HG02943 (cell line): ENCODE results near the gene COL5A1.

Experiments
- ATAC-seq: cut with Tn5 transposase; IDR thresholded peaks from one replicate; pipeline ENCODE4 v1.9.1; 2021; ENCODE audit warnings: mild to moderate bottlenecking, low read depth, moderate library complexity; ENCODE audit not compliant: unreplicated experiment

The COL5A1 gene

DNA sequence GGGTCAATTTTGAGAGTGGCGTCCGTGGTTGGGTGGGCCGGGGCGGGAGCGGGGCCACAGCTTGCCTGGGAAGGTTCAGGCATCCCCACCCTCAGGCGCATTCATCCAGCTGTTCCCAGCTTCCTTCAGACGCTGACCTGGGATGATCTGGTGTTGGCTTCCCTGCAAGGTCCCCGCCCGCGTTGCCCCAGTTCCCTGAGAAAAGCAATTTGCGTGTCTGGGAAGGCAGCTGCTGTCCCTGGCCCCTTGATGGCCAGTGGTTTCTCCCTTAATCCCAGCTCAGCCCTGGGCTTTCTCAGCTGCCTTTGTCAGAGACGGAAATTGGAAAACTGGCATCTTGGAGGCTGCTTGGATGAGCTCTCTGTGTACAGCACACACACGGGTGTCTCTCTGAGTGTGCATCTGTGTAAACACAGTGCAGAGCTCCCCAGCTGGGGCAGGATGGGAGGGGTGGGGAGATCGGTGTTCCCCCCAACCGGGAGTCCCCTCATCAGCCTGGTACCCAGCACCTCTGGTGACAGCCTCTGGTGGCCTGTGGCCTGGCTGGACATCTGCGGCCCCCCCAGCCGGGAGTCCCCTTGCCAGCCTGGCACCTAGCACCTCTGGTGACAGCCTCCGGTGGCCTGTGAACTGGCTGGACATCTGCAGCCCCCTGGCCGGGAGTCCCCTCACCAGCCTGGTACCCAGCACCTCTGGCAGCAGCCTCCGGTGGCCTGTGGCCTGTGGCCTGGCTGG, 94.0 kb downstream of the COL5A1 start:
- no peak for ATAC-seq

GRCh38 chr9:134736791-134737497, 95.3 kb downstream of the COL5A1 start:
- ATAC-seq, result no peak

GRCh38 chr9:134737842-134738580, 96.4 kb downstream of the COL5A1 start:
- no peak for ATAC-seq

DNA sequence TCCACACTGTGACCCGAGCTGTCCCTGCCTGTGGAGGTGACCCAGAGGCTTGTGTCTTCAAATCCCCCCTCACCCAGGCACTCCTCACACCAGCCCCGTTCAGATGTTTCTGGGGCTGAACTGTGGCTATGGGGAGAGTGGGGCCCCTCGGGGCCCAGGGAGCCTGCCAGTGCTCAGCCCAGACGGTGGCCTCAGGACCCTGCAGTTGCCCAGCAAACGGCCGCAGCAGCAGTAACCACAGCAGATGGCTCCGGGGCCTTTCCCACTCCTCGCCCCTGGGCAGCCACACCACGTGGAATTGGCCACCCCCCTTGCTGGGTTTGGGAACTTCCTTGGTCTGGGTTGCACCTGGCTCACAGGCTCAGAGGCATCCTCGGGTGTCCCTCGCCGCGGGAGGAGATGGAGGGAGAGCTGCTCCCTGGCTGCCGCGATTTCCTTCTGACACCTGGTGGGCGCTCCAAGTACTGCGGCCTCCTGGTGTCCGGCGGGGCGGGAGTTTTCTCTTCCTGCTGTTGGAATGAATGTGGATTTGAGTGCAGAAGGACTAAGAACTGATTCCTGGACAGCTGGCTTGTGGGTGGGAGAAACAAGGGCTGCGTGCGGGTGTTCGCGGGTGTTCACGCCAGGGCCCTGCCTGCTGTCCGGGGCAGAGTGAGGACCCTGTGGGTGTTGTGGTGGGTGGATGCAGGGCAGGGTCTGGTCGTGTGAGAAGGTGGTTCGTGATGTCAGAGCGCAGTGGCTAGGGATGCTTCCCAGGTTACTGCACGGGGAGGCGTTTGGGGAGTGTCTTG, 97.5 kb downstream of the COL5A1 start:
- ATAC-seq, result no peak

GRCh38 chr9:134739660-134739968, 98.0 kb downstream of the COL5A1 start:
- no peak for ATAC-seq

GRCh38 chr9:134740071-134740470, 98.5 kb downstream of the COL5A1 start:
- ATAC-seq, result no peak

DNA sequence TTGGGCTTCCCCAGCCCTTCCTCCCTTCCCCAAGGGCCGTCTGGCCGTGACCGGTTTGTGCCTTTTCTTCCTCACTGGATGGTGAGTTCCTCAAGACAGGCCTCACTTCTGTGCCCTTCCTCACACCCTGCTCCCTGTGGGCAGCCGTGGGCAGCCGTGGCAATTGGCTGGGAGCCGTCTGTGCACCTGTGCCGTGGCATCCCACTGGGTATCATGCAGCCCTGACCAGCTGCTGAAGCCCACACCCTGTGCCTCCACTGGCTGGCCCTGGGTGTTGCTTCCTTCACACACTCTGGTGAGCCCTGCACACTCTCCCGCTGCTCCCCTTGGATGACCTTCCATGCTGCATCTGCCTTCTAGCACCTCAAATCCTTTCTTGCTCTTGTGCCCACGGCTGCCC, 100.2 kb downstream of the COL5A1 start:
- no peak for ATAC-seq

DNA sequence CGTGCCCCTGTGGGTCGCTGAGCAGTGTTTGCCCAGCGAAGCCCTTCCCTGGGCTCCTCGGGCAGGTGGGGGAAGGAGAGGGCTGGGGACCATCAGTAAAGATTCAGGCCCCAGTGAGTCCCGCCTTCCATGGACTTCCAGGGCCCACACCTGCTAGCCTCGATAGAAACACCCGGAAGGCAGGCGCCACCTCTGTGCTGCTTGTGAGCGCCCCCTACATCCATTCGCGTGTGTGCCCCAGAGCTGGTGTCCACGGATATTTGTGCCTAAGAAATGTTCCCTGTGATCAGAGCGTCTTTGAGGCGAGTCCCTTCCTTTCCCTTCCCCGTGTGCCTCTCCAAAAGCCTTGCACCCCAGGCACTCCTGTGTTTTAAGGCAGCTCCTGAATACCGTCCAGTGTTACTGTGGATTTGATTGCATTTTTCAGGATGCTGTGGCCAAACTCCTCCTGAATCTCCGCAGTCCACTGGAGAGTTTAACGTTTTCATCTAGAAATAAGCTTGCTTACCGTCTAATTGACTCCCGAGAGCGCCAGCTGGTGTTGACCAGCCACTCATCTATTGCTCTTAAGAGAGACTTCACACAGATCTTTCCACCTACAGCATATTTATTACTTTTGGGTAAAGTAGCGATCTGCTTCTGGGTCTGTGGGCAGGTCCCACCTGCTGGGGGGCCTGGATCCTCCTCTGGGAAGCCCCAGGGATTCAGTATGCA, 101.4 kb downstream of the COL5A1 start:
- ATAC-seq, result no peak

DNA sequence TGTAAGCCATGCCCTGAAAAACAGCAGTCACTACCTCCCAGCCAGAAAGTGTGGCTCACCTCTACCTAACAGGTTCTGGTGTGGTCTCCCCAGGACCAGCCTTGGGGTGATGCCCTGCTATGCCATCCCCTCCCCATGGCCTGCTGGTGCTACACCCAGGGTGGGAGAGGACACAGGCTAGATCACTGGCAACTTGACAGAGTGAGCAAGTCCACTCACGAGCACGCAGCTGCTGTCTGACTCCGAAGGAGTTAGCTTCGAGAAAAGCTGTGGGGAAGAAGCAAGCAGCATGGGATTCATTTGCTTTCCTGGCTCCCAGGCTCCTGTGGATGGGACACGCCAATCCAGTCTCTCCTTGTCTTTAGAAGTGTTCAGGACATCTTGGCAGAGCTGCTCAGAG, 102.2 kb downstream of the COL5A1 start:
- no peak for ATAC-seq

DNA sequence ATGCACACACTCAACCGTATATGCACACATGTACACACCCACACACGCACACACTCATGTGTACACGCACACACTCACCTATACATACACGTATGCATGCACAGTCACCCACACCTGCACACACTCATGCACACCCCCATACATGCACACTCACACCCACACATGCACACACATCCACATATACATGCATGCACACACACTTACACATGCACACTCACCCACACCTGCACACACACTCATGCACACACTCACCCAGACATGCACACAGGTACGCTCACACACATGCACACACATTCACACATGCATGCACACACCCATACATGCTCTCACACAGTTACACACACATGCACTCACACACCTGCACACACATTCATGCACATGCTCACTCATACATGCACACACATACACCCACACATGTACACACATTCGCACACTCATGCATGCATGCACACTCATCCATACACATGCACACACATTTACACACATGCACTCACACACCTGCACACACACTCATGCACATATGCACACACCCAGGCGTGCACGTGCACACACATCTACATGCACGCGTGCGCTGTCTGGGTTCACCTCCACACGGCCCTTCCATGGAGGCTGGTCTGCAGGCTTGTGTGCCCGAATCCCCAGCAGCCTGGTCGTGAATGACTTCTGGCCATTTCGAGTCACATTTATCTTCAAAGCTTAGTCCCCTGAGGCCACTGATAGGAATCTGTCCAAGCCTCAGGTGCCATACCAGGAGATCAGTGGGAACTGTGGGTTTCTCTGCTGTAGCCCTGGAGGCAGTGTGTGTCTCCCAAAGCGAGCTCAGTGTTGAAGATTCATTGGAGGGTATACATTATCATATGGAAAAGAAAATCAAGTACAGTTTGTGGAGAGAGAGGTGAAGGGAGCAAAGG, 103.0 kb downstream of the COL5A1 start:
- ATAC-seq, result no peak

DNA sequence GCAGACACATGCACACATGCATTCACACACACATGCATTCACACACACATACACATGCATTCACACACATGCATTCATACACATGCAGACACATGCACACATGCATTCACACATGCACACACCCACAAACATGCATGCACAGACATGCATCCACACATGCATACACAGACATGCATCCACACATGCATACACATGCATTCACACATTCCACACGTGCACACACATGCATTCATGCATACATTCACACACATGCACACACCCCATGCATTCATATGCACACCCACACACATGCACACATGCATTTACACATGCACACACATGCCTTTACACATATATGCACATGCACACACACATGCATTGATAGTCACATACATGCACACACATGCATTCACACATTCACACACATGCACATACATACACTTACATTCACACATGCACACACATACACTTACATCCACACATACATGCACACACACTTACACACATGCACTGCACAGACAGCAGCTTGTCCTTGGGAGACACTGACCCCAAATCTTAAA, 106.4 kb downstream of the COL5A1 start:
- ATAC-seq, result no peak

- no peak for ATAC-seq
These were observed 107.0 kb downstream of the COL5A1 start for GRCh38 chr9:134748591-134748990.

GRCh38 chr9:134750450-134751155, 109.0 kb downstream of the COL5A1 start:
- no peak for ATAC-seq

GRCh38 chr9:134751622-134752021, 110.0 kb downstream of the COL5A1 start:
- ATAC-seq, result no peak

GRCh38 chr9:134752471-134753168, 111.0 kb downstream of the COL5A1 start:
- ATAC-seq, result no peak

DNA sequence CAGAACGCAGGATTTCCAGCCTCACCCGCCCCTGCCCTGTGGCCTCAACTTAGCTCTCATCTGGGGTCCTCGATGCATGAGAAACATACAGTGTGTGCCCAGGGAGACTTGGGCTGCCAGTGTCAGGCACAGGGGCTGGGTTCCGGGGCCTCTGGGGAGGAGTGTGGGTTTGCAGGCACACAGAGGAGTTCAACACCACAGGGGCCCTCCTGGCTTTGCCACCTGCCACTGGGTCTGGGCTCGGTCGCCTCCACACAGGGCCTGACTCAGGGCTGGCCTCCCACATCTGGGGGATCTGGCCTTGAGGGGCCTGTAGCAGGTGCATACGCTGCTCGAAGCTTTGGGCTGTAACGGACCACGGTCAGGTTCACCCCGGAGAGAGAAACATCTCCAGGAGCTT, 111.6 kb downstream of the COL5A1 start:
- no peak for ATAC-seq

GRCh38 chr9:134755221-134755907, 113.8 kb downstream of the COL5A1 start:
- ATAC-seq, result no peak
